Breast epithelium (tissue), 3 donors: ENCODE measurements around the gene MPDU1.

Experiments used
- POLR2A ChIP-seq: fragments of 450-650 bp; IDR thresholded peaks from one replicate; pipeline ENCODE4 v1.6.1; 2016; ENCODE audit warnings: antibody characterized with exemption, mild to moderate bottlenecking, moderate library complexity
- TF ChIP-seq, protein P1 (sequence below), 3 donors: fragments of 450-650 bp; IDR thresholded peaks; one replicate each; pipeline ENCODE4 v1.5.1; 2016 to 2017; ENCODE audit warnings: antibody characterized with exemption in 3 of 3, mild to moderate bottlenecking in 3 of 3, moderate library complexity in 3 of 3

DNA sequence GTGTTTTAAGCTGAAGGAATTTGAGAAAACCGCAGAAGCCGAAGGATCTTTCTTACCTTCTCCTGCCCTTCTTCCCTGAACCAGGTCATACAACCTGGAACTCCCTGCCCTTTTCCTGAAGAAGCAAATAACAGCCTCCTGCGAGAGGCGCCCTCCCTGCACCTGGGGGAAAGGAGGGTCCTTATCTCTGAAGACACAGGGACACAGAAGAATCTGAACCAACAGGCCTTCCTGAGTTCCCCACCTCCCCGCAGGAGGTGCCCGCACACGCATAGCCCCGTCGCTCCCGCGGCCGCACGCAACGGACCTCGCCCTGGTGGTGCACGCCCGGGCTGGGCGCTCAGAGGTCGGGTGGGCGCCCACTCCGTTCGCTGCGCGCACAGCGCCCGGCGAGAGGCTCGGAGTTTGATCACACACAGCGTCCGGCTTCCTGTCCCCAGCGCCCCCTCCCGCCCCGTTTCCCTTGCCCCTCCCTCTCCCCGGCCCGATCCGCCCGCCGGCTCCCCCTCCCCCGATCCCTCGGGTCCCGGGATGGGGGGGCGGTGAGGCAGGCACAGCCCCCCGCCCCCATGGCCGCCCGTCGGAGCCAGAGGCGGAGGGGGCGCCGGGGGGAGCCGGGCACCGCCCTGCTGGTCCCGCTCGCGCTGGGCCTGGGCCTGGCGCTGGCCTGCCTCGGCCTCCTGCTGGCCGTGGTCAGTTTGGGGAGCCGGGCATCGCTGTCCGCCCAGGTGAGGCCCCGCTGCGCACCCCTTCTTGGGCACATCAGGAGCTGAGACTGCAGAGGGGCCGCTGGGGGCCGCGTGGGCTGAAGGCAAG, 34.9 kb upstream of the MPDU1 start, which contains the start of gene TNFSF12:
- TF ChIP-seq, protein P1, sequence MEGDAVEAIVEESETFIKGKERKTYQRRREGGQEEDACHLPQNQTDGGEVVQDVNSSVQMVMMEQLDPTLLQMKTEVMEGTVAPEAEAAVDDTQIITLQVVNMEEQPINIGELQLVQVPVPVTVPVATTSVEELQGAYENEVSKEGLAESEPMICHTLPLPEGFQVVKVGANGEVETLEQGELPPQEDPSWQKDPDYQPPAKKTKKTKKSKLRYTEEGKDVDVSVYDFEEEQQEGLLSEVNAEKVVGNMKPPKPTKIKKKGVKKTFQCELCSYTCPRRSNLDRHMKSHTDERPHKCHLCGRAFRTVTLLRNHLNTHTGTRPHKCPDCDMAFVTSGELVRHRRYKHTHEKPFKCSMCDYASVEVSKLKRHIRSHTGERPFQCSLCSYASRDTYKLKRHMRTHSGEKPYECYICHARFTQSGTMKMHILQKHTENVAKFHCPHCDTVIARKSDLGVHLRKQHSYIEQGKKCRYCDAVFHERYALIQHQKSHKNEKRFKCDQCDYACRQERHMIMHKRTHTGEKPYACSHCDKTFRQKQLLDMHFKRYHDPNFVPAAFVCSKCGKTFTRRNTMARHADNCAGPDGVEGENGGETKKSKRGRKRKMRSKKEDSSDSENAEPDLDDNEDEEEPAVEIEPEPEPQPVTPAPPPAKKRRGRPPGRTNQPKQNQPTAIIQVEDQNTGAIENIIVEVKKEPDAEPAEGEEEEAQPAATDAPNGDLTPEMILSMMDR (IDR thresholded peaks at IDR 0.05), result peak in 2 of 3 donors; percentile 12 to 14
- no peak for TF ChIP-seq POLR2A
